Measurements from ENCODE around the gene CDNF.
"Not testable (repeated sequence)": the region's sequence is repeated elsewhere in the genome, so short reads cannot be mapped to it uniquely, and the experiment has no call there.

Gene CDNF

DNA sequence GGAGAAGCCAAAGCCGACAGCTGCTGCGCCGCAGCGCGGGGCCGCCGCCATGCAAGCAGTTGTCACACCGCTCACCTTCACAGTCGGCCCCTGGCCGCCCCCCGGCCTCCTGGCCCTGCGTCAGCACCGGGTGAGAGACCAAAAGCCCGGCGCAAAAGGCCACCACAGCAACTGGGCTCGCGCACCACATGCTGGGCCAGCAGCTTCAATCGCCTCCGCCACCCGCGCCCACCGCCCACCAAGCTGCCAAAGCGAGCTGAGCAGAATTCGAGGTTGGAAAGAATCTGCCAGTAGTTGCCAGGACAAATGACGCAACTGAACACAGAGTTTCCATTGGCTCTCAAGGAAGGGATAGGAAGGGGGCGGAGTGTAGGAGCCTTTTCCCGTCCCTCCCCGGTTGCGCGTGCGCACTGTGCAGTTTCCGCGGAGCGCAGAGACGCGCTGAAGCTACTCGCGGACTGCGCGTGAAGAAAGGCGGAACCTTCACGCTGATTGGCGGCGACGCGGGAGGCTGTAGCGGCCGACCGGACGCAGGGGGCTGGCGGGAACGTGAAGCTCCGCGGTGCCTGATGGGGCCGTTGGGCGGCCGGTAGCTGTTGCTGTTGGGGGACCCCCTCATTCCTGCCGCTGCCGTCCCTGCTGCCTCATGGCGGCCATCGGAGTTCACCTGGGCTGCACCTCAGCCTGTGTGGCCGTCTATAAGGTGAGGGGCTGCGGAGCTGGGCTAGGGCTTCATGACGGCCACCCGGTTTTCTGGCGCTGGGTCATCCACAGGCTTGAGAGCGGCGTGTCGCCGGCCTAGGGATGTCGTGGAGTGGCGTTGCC lies at the start of gene CDNF, which contains the start of the genes HSPA14 and MSANTD7:
TSS of gene CDNF (minus strand) at position 281 of the 825 bp plus-strand sequence. CDS start at position 190, 91 bp downstream.
TSS of gene HSPA14 (plus strand) at position 550 of the 825 bp plus-strand sequence. CDS start at position 647, 97 bp downstream.
TSS of gene MSANTD7 (plus strand) at position 550 of the 825 bp plus-strand sequence. CDS start 3,979 bp downstream, outside the sequence.
- DNase-seq (ENCODE audit: low read depth): peak; percentile 99

DNA sequence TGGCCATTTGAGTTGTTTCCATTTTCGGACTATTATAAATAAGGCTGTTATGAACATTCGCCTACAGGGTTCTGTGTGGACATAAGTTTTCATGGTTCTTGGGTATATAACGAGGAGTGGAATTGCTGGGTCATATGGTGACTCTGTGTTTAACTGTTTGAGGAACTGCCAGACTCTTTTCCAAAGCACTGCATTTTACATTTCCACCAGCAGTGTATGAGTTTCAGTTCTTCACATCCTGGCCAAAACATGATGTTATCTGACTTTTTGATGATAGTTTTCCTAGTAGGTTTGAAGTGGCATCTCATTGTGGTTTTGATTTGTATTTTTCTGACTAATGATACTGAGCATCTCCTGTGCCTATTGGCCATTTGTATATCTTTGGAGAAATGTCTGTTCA lies 46.2 kb upstream of the CDNF start:
- DNase-seq (ENCODE audit: low read depth): no peak

DNA sequence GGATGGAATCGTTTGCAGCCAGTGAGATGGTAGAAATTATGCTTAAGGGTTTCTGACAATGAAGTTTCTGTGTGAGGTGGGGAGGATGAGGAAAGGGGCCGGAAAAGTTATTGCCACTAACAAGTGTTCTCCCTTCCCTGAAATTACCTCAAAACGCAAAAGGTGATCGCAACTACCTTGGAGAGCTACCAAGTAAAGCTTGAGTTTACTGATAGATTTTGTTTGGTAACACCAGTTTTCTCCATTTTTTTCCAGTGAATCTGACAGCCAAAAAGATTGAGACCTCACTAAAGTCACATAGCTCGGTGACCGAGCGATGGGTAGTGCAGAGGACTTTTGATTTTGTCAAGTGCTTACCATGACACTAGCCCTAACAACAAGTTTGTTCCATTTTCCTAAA lies 42.4 kb upstream of the CDNF start:
- peak; percentile 32 for DNase-seq (ENCODE audit: low read depth)

DNA sequence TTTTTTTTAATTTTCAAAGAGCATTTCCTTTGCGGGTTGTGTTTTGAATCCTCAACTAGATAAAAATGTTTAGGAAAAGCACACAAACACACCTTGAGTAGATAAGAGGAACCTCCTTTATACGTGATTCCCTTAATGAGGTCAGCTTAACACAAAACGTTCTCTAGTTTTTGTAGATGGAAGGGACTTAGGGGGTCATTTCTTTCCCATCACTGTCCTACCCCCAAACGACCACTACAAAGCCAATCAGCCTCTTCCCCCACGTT lies 42.0 kb upstream of the CDNF start:
- DNase-seq (ENCODE audit: low read depth): no peak

DNA sequence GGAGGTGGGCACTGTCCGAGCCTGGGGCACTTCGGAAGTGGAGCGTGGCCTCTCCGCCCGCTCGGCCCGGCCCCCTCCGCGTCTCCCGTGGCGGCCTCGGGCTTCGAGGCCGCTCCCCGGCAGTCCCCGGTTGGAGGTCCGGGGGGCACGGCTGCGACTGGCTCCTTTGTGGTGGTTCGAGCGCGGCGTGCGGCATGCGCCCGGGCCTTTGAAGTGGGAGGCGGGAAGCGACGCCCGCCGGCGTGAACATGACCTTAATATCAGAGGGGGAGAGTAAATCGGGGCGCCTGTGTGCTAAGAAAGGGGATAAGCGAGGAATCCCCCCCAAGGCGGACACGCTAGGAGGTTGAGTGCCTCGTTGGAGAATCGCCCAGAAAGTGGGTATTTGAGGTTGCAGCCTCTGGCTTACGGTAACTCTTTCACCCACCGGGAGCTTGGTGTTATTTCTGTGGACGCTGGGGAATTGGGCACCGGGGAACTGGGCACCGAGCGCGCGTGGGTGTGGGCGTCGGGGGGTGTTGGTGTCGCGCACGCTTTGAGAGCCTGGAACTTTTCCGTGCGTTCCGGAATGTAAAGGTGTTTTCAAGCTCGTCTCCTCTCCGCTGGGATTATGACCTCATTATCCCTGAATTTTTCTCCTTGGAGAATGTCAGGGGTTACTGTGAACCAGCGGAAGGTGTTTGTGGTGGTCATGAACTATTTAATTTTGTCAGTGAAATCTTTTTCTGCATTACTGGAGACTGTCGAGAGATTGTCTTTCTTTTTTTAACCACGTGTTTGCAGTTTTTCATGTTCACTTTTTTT lies 41.5 kb upstream of the CDNF start:
- DNase-seq (ENCODE audit: low read depth): peak; percentile 55

DNA sequence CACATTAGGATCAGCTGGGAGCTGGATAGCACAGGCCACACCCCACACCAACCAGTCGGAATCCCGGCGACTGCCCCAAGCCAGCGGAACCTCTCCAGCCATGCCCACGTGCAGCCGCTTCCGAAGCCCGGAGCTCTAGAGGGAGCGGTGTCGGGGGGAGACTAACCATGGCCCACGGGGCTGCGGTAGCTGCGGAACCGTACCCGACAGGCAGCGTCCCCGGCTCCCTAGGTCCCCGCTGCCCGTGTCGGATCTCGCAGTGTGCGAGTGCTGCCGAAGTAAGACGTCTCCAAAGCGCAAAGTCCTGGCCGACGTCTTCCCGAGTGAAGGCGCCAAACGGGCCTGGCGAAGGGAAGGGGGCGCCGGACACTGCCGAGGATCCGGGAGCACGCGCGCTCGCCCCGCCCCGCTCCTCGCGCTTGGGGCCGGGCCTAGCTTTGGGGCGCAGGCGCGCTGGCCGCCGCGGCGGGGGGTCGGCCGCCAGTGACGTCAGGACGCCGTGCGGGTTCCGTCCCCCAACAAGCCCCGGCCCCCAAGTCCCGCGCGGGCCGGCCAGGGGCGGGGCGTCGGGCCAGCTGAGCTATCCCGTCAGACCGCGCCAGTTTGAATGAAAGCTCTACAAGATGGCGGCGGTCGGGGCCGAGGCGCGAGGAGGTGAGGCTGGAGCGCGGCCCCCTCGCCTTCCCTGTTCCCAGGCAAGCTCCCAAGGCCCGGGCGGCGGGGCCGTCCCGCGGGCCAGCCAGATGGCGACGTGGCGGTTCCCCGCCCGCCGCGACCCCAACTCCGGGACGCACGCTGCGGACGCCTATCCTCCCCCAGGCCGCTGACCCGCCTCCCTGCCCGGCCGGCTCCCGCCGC lies 40.7 kb upstream of the CDNF start, which contains the start of gene SUV39H2:
TSS of gene SUV39H2 (plus strand) at position 601 of the 858 bp plus-strand sequence. CDS start at position 624, 23 bp downstream.
- DNase-seq (ENCODE audit: low read depth): peak; percentile 95

DNA sequence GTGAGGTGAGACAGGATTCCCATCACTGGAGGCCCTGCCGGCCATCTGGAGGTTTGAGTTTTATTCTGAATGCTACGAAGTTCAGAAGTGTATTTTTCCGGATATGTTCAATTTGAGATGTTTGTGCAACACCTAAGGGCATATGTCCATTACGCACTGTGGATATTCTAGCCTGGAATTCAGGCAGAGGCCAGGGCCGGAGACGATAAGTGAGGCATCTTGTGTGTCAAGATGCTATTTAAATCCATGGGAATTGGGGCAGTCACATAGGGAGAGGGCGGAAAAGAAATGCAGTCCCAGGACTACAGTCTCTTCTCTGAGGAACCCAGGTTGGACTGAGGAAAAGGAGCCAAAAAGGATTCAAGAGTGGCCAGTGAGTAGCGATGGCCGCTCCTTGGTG lies 38.9 kb upstream of the CDNF start:
- DNase-seq (ENCODE audit: low read depth): no peak

DNA sequence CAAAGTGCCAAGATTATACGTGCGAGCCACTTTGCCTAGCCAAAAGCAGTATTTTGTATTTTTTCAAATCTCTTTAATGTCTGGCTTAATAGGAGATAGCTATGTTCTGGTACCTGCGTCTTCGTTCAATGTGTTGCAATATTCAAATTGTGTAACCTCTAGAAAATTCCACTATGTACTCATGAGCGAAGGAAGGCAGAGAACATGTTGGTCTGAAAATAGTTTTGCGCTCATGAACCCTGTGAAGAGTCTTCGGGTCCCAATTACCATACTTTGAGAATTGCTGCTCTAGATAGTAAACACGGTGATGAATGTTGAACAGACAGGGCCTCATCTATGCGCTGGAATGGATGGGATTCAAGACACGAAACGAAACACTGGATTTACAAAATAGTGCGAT lies 38.1 kb upstream of the CDNF start:
- no peak for DNase-seq (ENCODE audit: low read depth)

DNA sequence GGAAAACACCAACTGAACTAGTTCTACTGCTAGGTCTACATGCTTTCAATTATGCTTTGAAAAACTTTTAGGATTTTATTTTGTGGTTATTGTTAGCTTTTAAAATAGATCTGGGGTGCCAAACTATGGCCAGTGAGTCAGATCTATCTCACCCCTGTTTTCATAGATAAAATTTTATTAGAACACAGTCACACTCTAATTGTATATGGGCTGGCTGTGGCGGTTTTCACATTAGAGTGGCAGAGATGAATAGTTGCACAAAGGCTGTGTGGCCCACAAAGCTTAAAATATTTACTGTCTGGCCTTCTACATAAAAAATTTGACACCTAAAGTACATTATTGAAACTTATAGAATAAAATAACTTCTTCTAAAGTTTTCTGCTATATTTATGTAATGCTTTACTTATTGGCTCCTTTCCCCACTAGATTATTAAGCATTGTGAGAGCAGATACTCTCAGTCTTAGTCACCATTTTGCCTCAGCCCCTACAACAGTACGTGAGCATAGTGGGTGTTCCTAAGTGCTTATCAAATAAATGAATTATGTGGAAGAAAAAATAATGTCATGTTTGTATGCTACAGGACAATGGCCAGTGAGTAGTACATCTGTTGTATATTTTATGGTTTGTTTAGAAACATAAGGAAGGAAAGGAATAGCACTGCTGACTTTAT lies 35.4 kb upstream of the CDNF start:
- peak; percentile 76 for DNase-seq (ENCODE audit: low read depth)

DNA sequence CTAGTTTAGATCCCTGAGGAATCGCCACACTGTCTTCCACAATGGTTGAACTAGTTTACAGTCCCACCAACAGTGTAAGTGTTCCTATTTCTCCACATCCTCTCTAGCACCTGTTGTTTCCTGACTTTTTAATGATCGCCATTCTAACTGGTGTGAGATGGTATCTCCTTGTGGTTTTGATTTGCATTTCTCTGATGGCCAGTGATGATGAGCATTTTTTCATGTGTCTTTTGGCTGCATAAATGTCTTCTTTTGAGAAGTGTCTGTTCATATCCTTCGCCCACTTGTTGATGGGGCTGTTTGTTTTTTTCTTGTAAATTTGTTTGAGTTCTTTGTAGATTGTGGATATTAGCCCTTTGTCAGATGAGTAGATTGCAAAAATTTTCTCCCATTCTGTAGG lies 27.0 kb upstream of the CDNF start:
- not testable (repeated sequence) for DNase-seq (ENCODE audit: low read depth)

DNA sequence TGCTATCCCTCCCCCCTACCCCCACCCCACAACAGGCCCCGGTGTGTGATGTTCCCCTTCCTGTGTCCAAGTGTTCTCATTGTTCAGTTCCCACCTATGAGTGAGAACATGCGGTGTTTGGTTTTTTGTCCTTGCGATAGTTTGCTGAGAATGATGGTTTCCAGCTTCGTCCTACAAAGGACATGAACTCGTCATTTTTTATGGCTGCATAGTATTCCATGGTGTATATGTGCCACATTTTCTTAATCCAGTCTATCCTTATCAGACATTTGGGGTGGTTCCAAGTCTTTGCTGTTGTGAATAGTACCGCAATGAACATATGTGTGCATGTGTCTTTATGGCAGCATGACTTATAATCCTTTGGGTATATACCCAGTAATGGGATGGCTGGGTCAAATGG lies 26.6 kb upstream of the CDNF start:
- DNase-seq (ENCODE audit: low read depth): not testable (repeated sequence)

DNA sequence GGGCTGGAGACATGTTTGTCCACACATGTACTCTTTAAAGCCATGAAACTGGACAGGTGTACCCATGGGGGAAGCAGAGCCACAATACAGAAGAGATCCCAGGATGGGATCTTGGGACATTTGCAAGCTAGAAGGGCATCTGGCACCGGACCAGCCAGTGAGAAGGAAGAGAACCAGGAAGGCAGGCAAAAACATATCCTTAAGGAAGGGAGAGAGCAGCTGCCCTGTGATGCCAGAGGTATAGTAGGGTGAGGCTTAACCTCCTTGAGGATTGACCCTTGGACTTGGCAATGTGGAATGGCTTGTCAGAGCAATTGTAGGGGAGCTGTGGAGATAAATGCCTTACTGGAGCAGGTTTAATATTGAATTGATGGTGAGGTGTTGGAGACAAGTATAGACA lies 23.0 kb upstream of the CDNF start:
- DNase-seq (ENCODE audit: low read depth): no peak

DNA sequence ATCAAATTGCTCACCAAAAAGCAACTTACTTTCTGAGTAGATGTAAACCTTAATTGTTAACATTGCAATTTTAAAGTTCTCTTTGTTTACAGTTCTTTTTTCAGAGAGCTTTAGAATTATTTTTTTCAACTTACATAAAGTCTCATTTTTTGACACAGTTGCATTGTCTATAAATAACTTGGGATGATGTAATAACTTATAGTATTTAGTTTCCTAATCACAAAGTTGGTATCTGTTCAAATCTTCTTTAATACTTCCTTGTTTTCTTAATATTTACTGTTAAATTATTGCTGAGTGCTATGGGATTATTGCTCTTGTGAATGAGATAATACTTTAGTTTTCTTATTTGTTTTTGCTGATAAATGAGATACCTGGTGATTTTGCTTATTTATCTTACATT lies 21.9 kb upstream of the CDNF start:
- no peak for DNase-seq (ENCODE audit: low read depth)

DNA sequence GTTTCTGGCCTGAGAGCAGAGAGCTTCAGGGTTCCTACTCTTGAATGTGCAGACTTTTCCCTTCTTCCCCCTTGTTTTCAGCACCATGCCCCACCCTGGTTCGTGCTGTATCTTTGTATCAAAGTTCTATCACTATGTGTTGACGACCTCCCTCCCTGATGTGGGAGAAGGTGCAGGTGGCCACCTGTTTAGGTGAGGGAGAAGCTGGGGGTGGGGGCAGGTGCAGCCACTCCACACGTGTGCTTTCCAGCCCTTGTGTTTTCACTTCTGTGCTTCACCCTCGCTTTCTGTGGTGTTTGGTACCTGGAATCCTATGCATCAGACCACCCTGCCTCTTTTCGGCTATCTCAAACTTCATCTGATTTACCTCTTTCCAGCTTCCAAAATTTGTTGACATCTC lies 21.2 kb upstream of the CDNF start:
- no peak for DNase-seq (ENCODE audit: low read depth)

DNA sequence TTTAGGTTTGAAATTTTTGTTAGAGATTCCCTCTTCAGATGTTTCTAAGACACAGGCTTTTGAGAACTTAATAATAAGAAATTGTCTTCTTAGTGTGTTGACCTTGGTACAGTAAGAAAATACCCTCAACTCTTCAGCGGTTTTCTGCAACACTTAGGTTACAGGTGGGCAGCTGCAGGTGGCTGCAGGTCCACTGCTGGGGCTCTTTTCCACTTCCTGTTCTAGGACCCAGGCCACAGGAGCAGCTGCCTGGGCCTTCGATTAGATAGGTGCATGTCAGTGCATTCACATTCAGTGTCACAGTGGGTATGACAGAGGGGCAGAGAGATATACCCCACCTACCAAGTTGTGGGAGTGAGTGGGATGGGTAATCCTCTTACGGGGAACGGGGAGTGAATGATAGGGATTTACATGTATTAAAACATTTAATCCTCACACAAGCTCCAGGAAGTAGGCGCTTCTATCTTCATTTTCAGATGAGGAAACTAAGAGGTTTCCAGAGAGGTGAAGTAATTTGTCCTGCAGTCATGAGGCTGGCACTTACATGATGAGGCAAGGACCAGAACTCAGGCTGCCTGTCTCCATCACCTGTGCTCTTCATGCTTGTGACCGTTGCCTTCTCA lies 20.6 kb upstream of the CDNF start:
- DNase-seq (ENCODE audit: low read depth): no peak

DNA sequence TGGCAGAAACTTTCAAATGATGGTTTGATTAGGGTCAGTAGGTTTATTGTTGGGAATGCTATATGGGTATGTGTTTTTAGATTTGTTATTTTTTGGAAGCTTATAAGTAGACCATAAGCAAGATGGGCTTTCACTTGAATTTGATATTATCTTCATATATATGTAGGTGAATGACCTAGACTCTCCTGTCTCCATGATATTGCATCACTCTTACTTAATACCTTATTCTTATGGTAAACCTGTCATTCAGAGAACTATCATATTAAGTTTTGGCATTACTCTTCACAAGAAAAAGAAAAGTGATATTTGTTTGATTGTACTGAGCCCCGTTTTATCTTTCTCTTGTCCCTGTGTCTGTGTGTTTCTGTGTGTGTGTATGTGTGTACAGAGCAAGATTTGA lies 17.6 kb upstream of the CDNF start:
- DNase-seq (ENCODE audit: low read depth): no peak

DNA sequence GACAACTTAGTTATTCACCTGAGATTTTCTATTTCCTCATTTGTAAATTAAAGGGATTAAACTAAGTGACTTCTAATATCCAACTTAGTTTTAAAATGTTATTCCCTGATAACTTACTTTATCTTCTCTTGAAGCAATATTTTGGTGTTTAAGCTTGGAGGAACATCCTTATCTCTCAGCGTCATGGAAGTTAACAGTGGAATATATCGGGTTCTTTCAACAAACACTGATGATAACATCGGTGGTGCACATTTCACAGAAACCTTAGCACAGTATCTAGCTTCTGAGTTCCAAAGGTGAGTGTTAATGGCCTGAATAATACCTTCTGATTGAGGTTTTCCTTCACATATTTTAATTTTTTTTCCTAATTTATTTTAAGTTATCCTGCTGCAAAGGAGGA lies 14.4 kb upstream of the CDNF start:
- DNase-seq (ENCODE audit: low read depth): no peak

DNA sequence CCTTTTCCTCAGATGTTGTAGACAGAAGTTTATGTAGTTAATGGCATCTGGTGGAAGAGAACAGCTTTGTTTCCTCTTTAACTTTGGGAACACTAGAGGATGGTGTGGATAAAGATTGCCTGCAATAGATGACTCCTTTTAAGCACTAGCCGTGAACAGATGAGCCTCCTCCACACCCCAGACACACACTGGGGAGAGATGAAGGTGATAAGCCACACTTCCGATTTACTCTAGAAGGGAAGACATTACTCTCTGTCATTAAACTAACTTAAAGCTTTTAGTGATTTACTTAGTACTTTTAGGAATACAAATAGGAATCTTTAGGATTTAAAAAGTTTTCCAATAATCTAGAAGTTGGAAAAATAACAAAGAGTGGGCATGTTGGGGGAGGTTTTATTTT lies 7.1 kb upstream of the CDNF start:
- DNase-seq (ENCODE audit: low read depth): no peak

DNA sequence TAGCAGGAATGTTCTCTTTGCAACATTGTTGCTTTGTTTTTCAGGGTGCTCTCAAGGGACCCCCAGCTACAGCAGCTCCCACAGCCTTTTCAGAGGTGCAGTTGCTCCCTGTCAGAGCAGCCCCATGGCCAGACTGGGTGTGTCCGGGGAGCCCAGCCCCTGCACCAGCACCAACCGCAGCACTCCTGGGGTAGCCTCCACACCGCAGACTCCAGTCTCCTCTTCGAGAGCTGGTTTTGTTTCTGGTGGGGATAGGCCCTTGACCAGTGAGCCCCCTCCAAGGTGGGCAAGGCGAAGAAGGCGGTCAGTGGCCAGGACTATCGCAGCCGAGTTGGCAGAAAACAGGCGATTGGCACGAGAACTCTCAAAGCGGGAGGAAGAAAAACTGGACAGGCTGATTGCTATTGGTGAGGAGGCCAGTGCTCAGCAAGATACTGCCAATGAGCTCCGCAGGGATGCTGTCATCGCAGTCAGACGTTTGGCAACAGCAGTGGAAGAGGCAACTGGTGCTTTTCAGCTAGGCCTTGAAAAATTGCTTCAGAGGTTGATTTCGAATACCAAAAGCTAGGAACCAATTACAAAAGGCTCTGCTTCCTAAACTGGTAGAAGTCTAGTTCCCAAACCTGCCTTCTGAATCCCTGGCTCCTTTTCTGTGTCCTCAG lies 5.6 kb upstream of the CDNF start:
- DNase-seq (ENCODE audit: low read depth): no peak

DNA sequence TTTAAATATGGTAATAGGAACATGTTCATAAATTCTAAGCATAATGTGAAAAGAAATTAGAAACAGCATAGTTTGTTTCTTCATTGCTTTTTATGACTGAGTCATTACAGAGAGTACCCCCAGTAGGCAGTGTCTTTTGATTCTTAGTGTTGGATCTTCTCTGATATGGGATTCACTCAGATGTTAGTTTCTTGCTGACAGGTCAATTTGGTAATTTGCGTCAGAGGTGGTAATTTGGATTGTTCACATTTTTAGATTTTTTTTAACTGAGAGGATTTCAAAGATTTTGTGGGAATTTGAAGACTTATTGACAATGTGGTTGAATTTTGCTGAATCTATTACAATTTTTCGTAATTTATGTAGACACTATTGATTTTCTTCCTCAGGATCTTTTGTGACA lies 2.3 kb upstream of the CDNF start:
- no peak for DNase-seq (ENCODE audit: low read depth)

DNA sequence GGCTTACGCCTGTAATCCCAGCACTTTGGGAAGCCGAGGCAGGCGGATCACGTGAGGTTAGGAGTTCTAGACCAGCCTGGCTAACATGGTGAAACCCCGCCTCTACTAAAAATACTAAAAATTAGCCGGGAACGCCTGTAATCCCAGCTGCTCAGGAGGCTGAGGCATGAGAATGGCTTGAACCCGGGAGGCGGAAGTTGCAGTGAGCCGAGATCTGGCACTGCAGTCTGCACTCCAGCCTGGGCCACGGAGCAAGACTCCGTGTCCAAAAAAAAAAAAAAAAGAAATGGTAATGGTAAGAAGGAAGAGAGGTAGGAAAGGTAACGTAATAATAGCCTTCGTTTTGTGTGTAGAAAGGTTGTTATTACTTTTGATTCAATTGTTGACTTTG lies 1.5 kb upstream of the CDNF start:
- peak; percentile 32 for DNase-seq (ENCODE audit: low read depth)
